HepG2 (cell line): ENCODE results near the gene HUNK. TPM values are rescaled to one million over a fixed set of nuclear protein-coding genes. Genes with fewer than 3 reads are reported as not detected.

Experiments
- ATAC-seq: fragments of 200-7000 bp; cut with Tn5 transposase; 3 replicates; pipeline ENCODE4 v1.9.1; 2020; ENCODE audit warnings: mild to moderate bottlenecking, moderate library complexity
- BruUV-seq: library from RNA; stranded (reverse); fragments of 400-500 nt; replicated peaks from 2 replicates; lab custom pipeline; 2021; lab: Mats Ljungman, UMichigan
- CTCF ChIA-PET: fragments of 300-600 bp; formaldehyde crosslinking; extraction: SDS; loops from one replicate; lab custom pipeline; 2021; ENCODE audit warnings: low total read pairs, inconsistent platforms, low intra/inter-chr PET ratio; lab: Yijun Ruan, JAX
- POLR2A ChIA-PET: fragments of 350-600 bp; sonication (Branson Sonifier 250); formaldehyde crosslinking; loops from one replicate; lab custom pipeline; 2020; ENCODE audit warnings: antibody characterized with exemption, inconsistent platforms; lab: Yijun Ruan, JAX
- DNase-seq: peaks from one replicate; pipeline ENCODE4 v3.0.0-alpha.2; 2015; ENCODE audit warnings: low spot score
- FAIRE-seq: peaks from 3 replicates; lab custom pipeline; 2011; peaks lifted over from hg19 to GRCh38; lab: Jason Lieb, UNC
- H2AFZ ChIP-seq: one replicate; pipeline ENCODE4 v1.6.1; 2011; ENCODE audit warnings: low read length, inconsistent platforms
- H3K27ac ChIP-seq: fragments of 300-600 bp; 3 replicates; pipeline ENCODE4 v1.8.0; 2011; ENCODE audit warnings: mixed run types, mild to moderate bottlenecking, mixed read lengths, low read length, inconsistent platforms; ENCODE audit not compliant: insufficient read depth; ENCODE audit errors: extremely low read length
- H3K27me3 ChIP-seq, 2 experiments: fragments of 200-600 bp in 1 of 2; 2 replicates in 1 of 2; 3 replicates in 1 of 2; pipeline versions ENCODE4 v1.6.0 to v1.8.0; 2011; ENCODE audit warnings: low read length in 2 of 2, mild to moderate bottlenecking in 2 of 2, moderate library complexity in 2 of 2, inconsistent platforms in 1 of 2; ENCODE audit not compliant: insufficient read depth in 2 of 2, control insufficient read depth in 1 of 2
- H3K36me3 ChIP-seq, 2 experiments: fragments of 200-600 bp in 1 of 2; replicated peaks in 1 of 2; 2 replicates in 1 of 2; 3 replicates in 1 of 2; pipeline versions ENCODE4 v1.5.1 to v1.8.0; 2011; ENCODE audit warnings: low read length in 2 of 2, inconsistent platforms in 1 of 2; ENCODE audit not compliant: insufficient read depth in 2 of 2, control insufficient read depth in 1 of 2
- H3K4me1 ChIP-seq: 2 replicates; pipeline ENCODE4 v1.5.1; 2012; ENCODE audit warnings: low read length, inconsistent platforms; ENCODE audit not compliant: insufficient read depth
- H3K4me2 ChIP-seq: 2 replicates; pipeline ENCODE4 v1.6.0; 2011; ENCODE audit warnings: low read depth, low read length, inconsistent platforms
- H3K4me3 ChIP-seq, 3 experiments: fragments of 200-600 bp in 1 of 3; sonication (generic), shearing (Covaris generic) in 1 of 3; replicated peaks in 1 of 3; 2 replicates each; pipeline ENCODE4 v1.5.1; 2011 to 2016; ENCODE audit warnings: low read length in 3 of 3, inconsistent platforms in 2 of 3, low read depth in 2 of 3, mild to moderate bottlenecking in 2 of 3, control low read depth in 1 of 3, mixed read lengths in 1 of 3; ENCODE audit not compliant: insufficient read depth in 1 of 3
- H3K79me2 ChIP-seq: one replicate; pipeline ENCODE4 v1.6.1; 2011; ENCODE audit warnings: low read length, inconsistent platforms; ENCODE audit not compliant: insufficient read depth
- H3K9ac ChIP-seq: 2 replicates; pipeline ENCODE4 v1.6.0; 2011; ENCODE audit warnings: mild to moderate bottlenecking, low read depth, low read length, inconsistent platforms; ENCODE audit not compliant: insufficient read depth
- H3K9me3 ChIP-seq: 2 replicates; pipeline ENCODE4 v1.5.1; 2012; ENCODE audit warnings: mild to moderate bottlenecking, low read length
- H4K20me1 ChIP-seq: 2 replicates; pipeline ENCODE4 v1.6.0; 2011; ENCODE audit warnings: inconsistent platforms, mild to moderate bottlenecking, low read length, moderate library complexity; ENCODE audit not compliant: insufficient read depth
- BATF2 ChIP-seq: sonication (generic); formaldehyde crosslinking; IDR thresholded peaks from 2 replicates; pipeline ENCODE4 v1.8.0; 2022; ENCODE audit warnings: mild to moderate bottlenecking, missing genetic modification reagents, moderate library complexity
- DPF2 ChIP-seq: sonication (generic); formaldehyde crosslinking; IDR thresholded peaks from 2 replicates; pipeline ENCODE4 v1.4.0; 2020; ENCODE audit warnings: mild to moderate bottlenecking, low read depth, missing genetic modification reagents, borderline replicate concordance
- DR1 ChIP-seq: sonication (generic); formaldehyde crosslinking; IDR thresholded peaks from 2 replicates; pipeline ENCODE4 v1.8.0; 2021; ENCODE audit warnings: mild to moderate bottlenecking, missing genetic modification reagents, inconsistent platforms
- FOXO4 ChIP-seq: sonication (generic); formaldehyde crosslinking; conservative IDR thresholded peaks from 2 replicates; pipeline ENCODE4 v1.8.1; 2023; ENCODE audit warnings: missing genetic modification reagents
- IKZF4 ChIP-seq: sonication (generic); formaldehyde crosslinking; IDR thresholded peaks from 2 replicates; pipeline ENCODE4 v1.5.1; 2020; ENCODE audit warnings: borderline replicate concordance, mild to moderate bottlenecking, low read depth, missing genetic modification reagents; ENCODE audit errors: not compliant biosample characterization
- JUN ChIP-seq: sonication (generic); formaldehyde crosslinking; IDR thresholded peaks from 2 replicates; pipeline ENCODE4 v1.4.0; 2020; ENCODE audit warnings: mild to moderate bottlenecking, missing genetic modification reagents
- NFATC3 ChIP-seq: sonication (generic); formaldehyde crosslinking; IDR thresholded peaks from 2 replicates; pipeline ENCODE4 v1.5.1; 2020; ENCODE audit warnings: mild to moderate bottlenecking, missing genetic modification reagents
- PAWR ChIP-seq: sonication (generic); formaldehyde crosslinking; IDR thresholded peaks from 2 replicates; pipeline ENCODE4 v1.4.0; 2020; ENCODE audit warnings: missing genetic modification reagents, mild to moderate bottlenecking, borderline replicate concordance
- SCMH1 ChIP-seq: sonication (generic); formaldehyde crosslinking; IDR thresholded peaks from 2 replicates; pipeline ENCODE4 v1.9.0; 2021; ENCODE audit warnings: missing genetic modification reagents, mild to moderate bottlenecking, borderline replicate concordance
- SIX1 ChIP-seq: sonication (generic); formaldehyde crosslinking; IDR thresholded peaks from 2 replicates; pipeline ENCODE4 v1.4.0; 2020; ENCODE audit warnings: missing genetic modification reagents, borderline replicate concordance
- SOX13 ChIP-seq, 3 experiments: fragments of 450-650 bp in 1 of 3; sonication (generic) in 1 of 3; formaldehyde crosslinking in 1 of 3; IDR thresholded peaks in 2 of 3; conservative IDR thresholded peaks in 1 of 3; 2 replicates each; pipeline versions ENCODE4 v1.5.0 to v1.6.1; 2016 to 2020; ENCODE audit warnings: antibody characterized with exemption in 1 of 3, mild to moderate bottlenecking in 1 of 3, missing compliant biosample characterization in 1 of 3, missing genetic modification reagents in 1 of 3, moderate library complexity in 1 of 3
- SP140L ChIP-seq: sonication (generic); formaldehyde crosslinking; IDR thresholded peaks from 2 replicates; pipeline ENCODE4 v1.4.0; 2020; ENCODE audit warnings: missing genetic modification reagents, borderline replicate concordance
- SYNCRIP ChIP-seq: fragments of 200-400 bp; formaldehyde crosslinking; IDR thresholded peaks from 2 replicates; pipeline ENCODE4 v1.6.1; 2018; ENCODE audit warnings: mild to moderate bottlenecking, low read depth, low read length; ENCODE audit not compliant: insufficient read depth
- YEATS2 ChIP-seq: sonication (generic); formaldehyde crosslinking; IDR thresholded peaks from 2 replicates; pipeline ENCODE4 v1.4.0; 2020; ENCODE audit warnings: missing genetic modification reagents, borderline replicate concordance
- ZBTB2 ChIP-seq: sonication (generic); formaldehyde crosslinking; IDR thresholded peaks from 2 replicates; pipeline ENCODE4 v1.8.0; 2022; ENCODE audit warnings: low read depth, missing genetic modification reagents
- ZNF343 ChIP-seq: sonication (generic); formaldehyde crosslinking; IDR thresholded peaks from 2 replicates; pipeline ENCODE4 v1.4.0; 2020; ENCODE audit warnings: mild to moderate bottlenecking, missing genetic modification reagents
- ZNF670 ChIP-seq: sonication (generic); formaldehyde crosslinking; IDR thresholded peaks from 2 replicates; pipeline ENCODE4 v1.8.0; 2022; ENCODE audit warnings: mild to moderate bottlenecking, missing genetic modification reagents, borderline replicate concordance
- ZNF747 ChIP-seq: sonication (generic); formaldehyde crosslinking; IDR thresholded peaks from 2 replicates; pipeline ENCODE4 v1.8.1; 2023; ENCODE audit warnings: missing genetic modification reagents, mild to moderate bottlenecking, borderline replicate concordance
- ZSCAN30 ChIP-seq: sonication (generic); formaldehyde crosslinking; IDR thresholded peaks from 2 replicates; pipeline ENCODE4 v1.5.0; 2020; ENCODE audit warnings: mild to moderate bottlenecking, missing genetic modification reagents
- WGBS: methylation state at CpG from one replicate; pipeline ENCODE4 v1.1.6; 2017; ENCODE audit warnings: low lambda C conversion rate; 5-methylcytosine and 5-hydroxymethylcytosine counted together
- in situ Hi-C: cut with HindIII; loops from 2 replicates; pipeline ENCODE4 v1.10.0; 2017; ENCODE audit warnings: low pct_unique_long_range_greater_than_20kb; ENCODE audit not compliant: extremely low pct_ligation_motif_present
- intact Hi-C: fragments of 100-400 bp; cut with micrococcal nuclease; formaldehyde crosslinking; loops from one replicate; pipeline ENCODE4 v1.10.0; 2022; ENCODE audit not compliant: unreplicated experiment
- polyA plus RNA-seq, 8 experiments: library from polyadenylated mRNA; depleted of rRNA in 3 of 8; stranded (reverse) in 7 of 8; unstranded in 1 of 8; fragments of >200 nt; fragmentation: Illumina TruSeq in 4 of 8; extraction: Trizol in 4 of 8; gene quantifications; 2 replicates each; pipeline versions ENCODE4 v1.2.1 to v1.2.3, GENCODE V29; 2011 to 2016; ENCODE audit warnings: low read depth in 4 of 8, missing spikeins in 1 of 8, mixed read lengths in 1 of 8; ENCODE audit not compliant: insufficient read depth in 1 of 8
- total RNA-seq, 5 experiments: library from RNA; depleted of rRNA; stranded (reverse); fragments of >200 nt; fragmentation: Illumina TruSeq; extraction: Trizol; gene quantifications; 2 replicates each; pipeline ENCODE4 v1.2.3, GENCODE V29; 2016; ENCODE audit warnings: low read depth in 1 of 5

HUNK gene
- total and polyA plus RNA-seq, 2 of the 13 experiments (the other 11 are each of a cell fraction or from before 2014, with no cell fraction given) = 1.8 to 1.9 TPM

GRCh38 chr21:31948676-31949075 lies 75.9 kb downstream of the HUNK start:
- no peaks in the 10 kb centered on the region for H4K20me1 ChIP-seq
- no peaks in the 10 kb centered on the region for H3K27me3 ChIP-seq
- H3K36me3 ChIP-seq = peaks cover 3 to 30% of the 10 kb centered on the region in 2 experiments; a peak in 4 of 5 replicates
- TF ChIP-seq JUN (no peak), ZBTB2 (CRISPR knock-in tag) (no peak), FOXO4 (CRISPR knock-in tag) (no peak), IKZF4 (CRISPR knock-in tag) (no peak), SIX1 (CRISPR knock-in tag) (no peak), SP140L (no peak), SCMH1 (CRISPR knock-in tag) (no peak), SYNCRIP (no peak), NFATC3 (CRISPR knock-in tag) (no peak), SOX13 (IDR thresholded peaks at IDR 0.05) (no peak), SOX13 (CRISPR knock-in tag; conservative IDR thresholded peaks at IDR 0.05 in 1 of 2, IDR thresholded peaks at IDR 0.05 in 1 of 2) (no peak), DPF2 (no peak), ZNF670 (no peak), DR1 (CRISPR knock-in tag) (no peak), BATF2 (CRISPR knock-in tag) (no peak), PAWR (CRISPR knock-in tag) (no peak), ZNF343 (CRISPR knock-in tag) (no peak), ZNF747 (CRISPR knock-in tag) (no peak), YEATS2 (no peak), ZSCAN30 (no peak)
- BruUV-seq = no TSS peak
- intact Hi-C loops (no loop called here), in situ Hi-C loops (no loop called here)
- no peaks in the 10 kb centered on the region for H3K79me2 ChIP-seq
- FAIRE-seq = no peak
- ChIA-PET POLR2A (no interaction called here), CTCF (no interaction called here)
- no peak overlapping the region for H3K9ac ChIP-seq
- H3K4me1 ChIP-seq = peaks cover 18% of the 10 kb centered on the region
- H3K27ac ChIP-seq = no peak overlapping the region
- DNase-seq = no peak
- 92% methylated on average over 7 of the region's 7 CpGs for WGBS
- no peak overlapping the region for H3K4me2 ChIP-seq
- no peak overlapping the region for H3K4me3 ChIP-seq
- H3K9me3 ChIP-seq = no peaks in the 10 kb centered on the region
- no peak for ATAC-seq
- no peak overlapping the region for H2AFZ ChIP-seq
